Measurements from ENCODE around the gene E2F4.
A peak's percentile ranks its signal among the peaks of the same experiment; 100 is the strongest.

E2F4 gene

DNA sequence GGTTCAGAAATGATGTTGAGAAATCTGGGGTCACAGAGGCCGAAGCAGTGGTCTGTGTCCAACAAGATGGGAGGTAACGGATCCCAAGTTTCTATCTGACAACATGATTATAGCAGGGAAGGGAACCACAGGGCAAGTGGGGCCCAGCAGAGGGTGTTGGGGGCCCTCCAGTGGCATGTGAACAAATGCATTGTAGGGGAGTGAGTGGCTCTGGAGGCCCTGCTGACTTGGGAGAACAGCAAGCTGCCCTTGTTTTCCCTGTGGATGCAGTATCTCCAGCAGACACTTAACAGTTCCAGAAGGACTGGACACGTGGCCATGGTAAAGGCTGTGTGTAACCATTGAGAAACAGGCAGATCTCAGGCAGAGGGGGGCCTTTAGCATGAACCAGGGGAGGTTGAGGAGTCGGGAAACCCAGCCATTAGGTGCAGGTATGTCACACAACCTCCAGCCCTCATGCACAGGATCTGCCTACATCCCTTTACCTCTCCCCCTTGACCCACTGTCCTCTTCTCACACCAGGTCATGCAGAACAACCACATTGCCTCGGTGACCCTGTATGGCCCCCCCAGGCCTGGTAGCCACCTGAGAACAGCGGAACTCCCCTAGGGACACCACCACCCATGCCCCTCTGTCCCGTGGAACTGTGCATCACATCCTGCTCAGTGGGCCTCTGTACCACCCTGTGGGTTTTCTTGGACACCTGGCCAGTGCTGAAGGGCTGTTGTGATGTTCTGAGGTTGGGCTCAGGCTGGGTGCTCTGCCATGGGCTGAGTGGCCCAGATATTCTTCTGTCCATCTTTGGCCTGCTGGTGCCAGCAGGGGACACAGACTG lies 45.2 kb upstream of the E2F4 start:
- H3K27ac ChIP-seq (ENCODE audit: low read length), result no peak overlapping the region

DNA sequence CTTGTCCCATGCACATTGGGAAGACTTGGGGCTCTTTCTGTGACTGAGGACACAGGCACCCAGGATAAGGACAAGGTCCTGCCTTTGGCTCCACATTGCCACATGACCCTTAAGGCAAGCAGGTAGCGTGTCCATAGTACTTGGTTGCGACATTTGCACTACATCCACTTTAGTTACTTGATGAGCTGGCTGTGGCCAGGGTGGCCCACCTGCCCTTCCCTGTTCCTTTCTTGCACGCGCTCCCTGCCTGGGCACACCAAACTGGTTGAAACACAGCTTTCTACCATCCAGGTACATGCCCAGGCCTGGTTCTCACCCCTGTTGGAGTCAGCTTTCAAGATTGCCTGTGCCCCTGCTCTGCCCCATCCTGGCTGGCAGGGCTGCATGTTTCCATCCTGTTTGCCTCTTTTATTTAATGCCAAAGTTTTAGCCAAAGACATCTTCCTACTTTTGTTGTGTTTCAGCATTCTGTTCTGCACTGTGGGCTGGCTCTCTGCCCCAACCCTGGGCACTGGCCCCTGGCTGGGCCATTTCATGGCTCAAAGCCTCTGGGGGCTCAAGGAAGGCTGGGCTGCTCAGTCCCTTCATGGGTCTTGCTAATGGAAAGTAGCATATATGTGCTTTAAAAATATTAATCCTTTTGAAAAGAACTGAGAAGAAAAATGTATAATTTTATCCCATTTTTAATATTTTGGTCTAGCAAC lies 44.4 kb upstream of the E2F4 start:
- H3K27ac ChIP-seq (ENCODE audit: low read length), result no peak overlapping the region
- H4K20me1 ChIP-seq (ENCODE audit: insufficient read depth, low read length), result no peaks in the 10 kb centered on the region
- H2AFZ ChIP-seq (ENCODE audit: low read depth, low read length), result no peak overlapping the region
- H3K4me1 ChIP-seq (ENCODE audit: low read length), result no peaks in the 10 kb centered on the region
- H3K4me3 ChIP-seq (ENCODE audit: low read length), result no peak overlapping the region
- TF ChIP-seq EZH2phosphoT487 (IDR thresholded peaks at IDR 0.05; ENCODE audit: low read depth), result no peak
- TF ChIP-seq, protein P1, sequence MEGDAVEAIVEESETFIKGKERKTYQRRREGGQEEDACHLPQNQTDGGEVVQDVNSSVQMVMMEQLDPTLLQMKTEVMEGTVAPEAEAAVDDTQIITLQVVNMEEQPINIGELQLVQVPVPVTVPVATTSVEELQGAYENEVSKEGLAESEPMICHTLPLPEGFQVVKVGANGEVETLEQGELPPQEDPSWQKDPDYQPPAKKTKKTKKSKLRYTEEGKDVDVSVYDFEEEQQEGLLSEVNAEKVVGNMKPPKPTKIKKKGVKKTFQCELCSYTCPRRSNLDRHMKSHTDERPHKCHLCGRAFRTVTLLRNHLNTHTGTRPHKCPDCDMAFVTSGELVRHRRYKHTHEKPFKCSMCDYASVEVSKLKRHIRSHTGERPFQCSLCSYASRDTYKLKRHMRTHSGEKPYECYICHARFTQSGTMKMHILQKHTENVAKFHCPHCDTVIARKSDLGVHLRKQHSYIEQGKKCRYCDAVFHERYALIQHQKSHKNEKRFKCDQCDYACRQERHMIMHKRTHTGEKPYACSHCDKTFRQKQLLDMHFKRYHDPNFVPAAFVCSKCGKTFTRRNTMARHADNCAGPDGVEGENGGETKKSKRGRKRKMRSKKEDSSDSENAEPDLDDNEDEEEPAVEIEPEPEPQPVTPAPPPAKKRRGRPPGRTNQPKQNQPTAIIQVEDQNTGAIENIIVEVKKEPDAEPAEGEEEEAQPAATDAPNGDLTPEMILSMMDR (IDR thresholded peaks at IDR 0.05; ENCODE audit: low read depth, low read length), result no peak
- no peaks in the 10 kb centered on the region for H3K79me2 ChIP-seq (ENCODE audit: low read length)
- no peak overlapping the region for H3K4me2 ChIP-seq (ENCODE audit: low read length)
- H3K9ac ChIP-seq (ENCODE audit: low read length), result no peak overlapping the region
- H3K27me3 ChIP-seq (ENCODE audit: low read depth, low read length), result no peaks in the 10 kb centered on the region
- H3K9me3 ChIP-seq (ENCODE audit: insufficient read depth, low read length), result no peaks in the 10 kb centered on the region
- H3K36me3 ChIP-seq (replicated peaks; ENCODE audit: low read depth, low read length), result peaks cover 36% of the 10 kb centered on the region

More for the DNA sequence above, 45.2 kb upstream of the E2F4 start:
- H3K79me2 ChIP-seq (ENCODE audit: low read length), result no peaks in the 10 kb centered on the region
- peaks cover 42% of the 10 kb centered on the region for H3K36me3 ChIP-seq (replicated peaks; ENCODE audit: low read depth, low read length)
- no peak overlapping the region for H2AFZ ChIP-seq (ENCODE audit: low read depth, low read length)
- no peaks in the 10 kb centered on the region for H4K20me1 ChIP-seq (ENCODE audit: insufficient read depth, low read length)
- no peak overlapping the region for H3K4me2 ChIP-seq (ENCODE audit: low read length)
- H3K9ac ChIP-seq (ENCODE audit: low read length), result no peak overlapping the region
- TF ChIP-seq, protein P1 (IDR thresholded peaks at IDR 0.05; ENCODE audit: low read depth, low read length), result peak; percentile 6; the same call in 1 of the 2 replicates
- TF ChIP-seq EZH2phosphoT487 (IDR thresholded peaks at IDR 0.05; ENCODE audit: low read depth), result no peak
- H3K4me3 ChIP-seq (ENCODE audit: low read length), result no peak overlapping the region
- H3K27me3 ChIP-seq (ENCODE audit: low read depth, low read length), result no peaks in the 10 kb centered on the region
- no peaks in the 10 kb centered on the region for H3K4me1 ChIP-seq (ENCODE audit: low read length)
- H3K9me3 ChIP-seq (ENCODE audit: insufficient read depth, low read length), result no peaks in the 10 kb centered on the region

DNA sequence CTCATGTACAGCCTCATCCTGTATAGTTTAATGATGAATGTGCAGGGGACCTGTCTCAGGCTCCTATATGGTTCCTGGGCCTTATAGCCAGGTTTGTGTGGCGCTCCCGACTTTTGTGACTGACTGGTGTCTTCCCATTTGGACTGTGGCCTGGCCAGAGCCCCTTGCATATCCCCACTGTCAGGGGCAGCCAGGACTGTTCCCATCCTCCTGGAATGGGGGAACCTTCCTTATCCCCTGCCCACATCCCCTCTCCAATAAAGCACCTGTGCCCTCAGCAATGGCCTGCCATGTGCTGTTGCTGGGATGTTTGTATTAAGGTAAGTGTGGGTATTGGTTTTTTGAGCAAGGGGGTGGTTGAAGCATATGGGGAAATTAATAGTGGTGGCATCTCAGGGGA lies 43.7 kb upstream of the E2F4 start:
- Histone ChIP-seq H2AFZ (ENCODE audit: low read depth, low read length) (no peak overlapping the region), H3K4me3 (ENCODE audit: low read length) (no peak overlapping the region), H3K4me1 (ENCODE audit: low read length) (no peaks in the 10 kb centered on the region), H3K27ac (ENCODE audit: low read length) (no peak overlapping the region), H3K36me3 (replicated peaks; ENCODE audit: low read depth, low read length) (peaks cover 31% of the 10 kb centered on the region), H4K20me1 (ENCODE audit: insufficient read depth, low read length) (no peaks in the 10 kb centered on the region), H3K79me2 (ENCODE audit: low read length) (no peaks in the 10 kb centered on the region), H3K9ac (ENCODE audit: low read length) (no peak overlapping the region), H3K27me3 (ENCODE audit: low read depth, low read length) (no peaks in the 10 kb centered on the region), H3K9me3 (ENCODE audit: insufficient read depth, low read length) (no peaks in the 10 kb centered on the region), H3K4me2 (ENCODE audit: low read length) (no peak overlapping the region)
- no peak for TF ChIP-seq EZH2phosphoT487 (IDR thresholded peaks at IDR 0.05; ENCODE audit: low read depth)
- TF ChIP-seq, protein P1 (IDR thresholded peaks at IDR 0.05; ENCODE audit: low read depth, low read length), result no peak

DNA sequence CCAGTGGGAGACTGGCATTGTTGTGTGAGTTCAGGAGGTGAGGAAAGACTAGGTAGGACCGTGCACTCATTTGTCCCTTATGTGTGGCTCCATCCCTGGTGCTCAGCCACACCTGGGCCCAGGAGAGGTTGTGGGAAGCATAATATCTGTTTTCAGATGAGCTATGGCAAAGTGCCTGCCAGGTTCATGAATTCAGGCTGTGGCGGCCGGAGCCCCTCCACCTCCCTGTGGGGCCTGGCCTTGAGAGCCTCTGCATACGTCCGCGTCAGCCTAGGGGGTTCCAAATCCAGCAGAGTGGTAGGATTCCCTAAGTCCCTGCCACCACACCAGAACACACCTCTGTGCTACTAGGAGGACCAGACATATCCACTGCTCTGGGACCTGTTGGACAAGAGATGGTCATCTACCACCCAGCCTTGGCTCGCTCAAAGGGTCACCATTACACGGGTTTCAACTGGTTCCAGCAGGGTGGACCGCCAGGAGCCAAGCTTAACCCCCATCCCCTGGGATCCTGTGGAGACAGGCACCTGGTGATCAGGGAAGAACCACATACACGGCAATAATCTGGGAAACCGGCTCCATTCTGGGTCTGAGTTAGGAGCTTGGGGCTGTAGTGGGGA lies 43.2 kb upstream of the E2F4 start:
- Histone ChIP-seq H3K79me2 (ENCODE audit: low read length) (no peaks in the 10 kb centered on the region), H3K27me3 (ENCODE audit: low read depth, low read length) (no peaks in the 10 kb centered on the region), H3K36me3 (replicated peaks; ENCODE audit: low read depth, low read length) (peaks cover 28% of the 10 kb centered on the region), H3K4me3 (ENCODE audit: low read length) (no peak overlapping the region), H3K27ac (ENCODE audit: low read length) (no peak overlapping the region), H4K20me1 (ENCODE audit: insufficient read depth, low read length) (no peaks in the 10 kb centered on the region), H2AFZ (ENCODE audit: low read depth, low read length) (no peak overlapping the region), H3K9me3 (ENCODE audit: insufficient read depth, low read length) (no peaks in the 10 kb centered on the region), H3K4me2 (ENCODE audit: low read length) (no peak overlapping the region), H3K9ac (ENCODE audit: low read length) (no peak overlapping the region), H3K4me1 (ENCODE audit: low read length) (no peaks in the 10 kb centered on the region)
- TF ChIP-seq EZH2phosphoT487 (IDR thresholded peaks at IDR 0.05; ENCODE audit: low read depth), result no peak
- TF ChIP-seq, protein P1 (IDR thresholded peaks at IDR 0.05; ENCODE audit: low read depth, low read length), result no peak
